Subcutaneous adipose tissue (tissue), 4 donors: ENCODE measurements around the gene EEFSEC. TPM values are rescaled to one million over a fixed set of nuclear protein-coding genes. Genes with fewer than 3 reads are reported as not detected.

ENCODE experiments used
- total RNA-seq, 4 donors: library from RNA; depleted of rRNA; stranded (reverse); fragments of >200 nt; gene quantifications; one replicate each; pipeline ENCODE4 v1.1.0, GENCODE V29; 2016
- TF ChIP-seq, protein P1 (sequence below): fragments of 450-650 bp; IDR thresholded peaks from one replicate; pipeline ENCODE4 v1.5.1; 2016; ENCODE audit warnings: low read depth, mild to moderate bottlenecking, control low read depth, antibody characterized with exemption, moderate library complexity

The EEFSEC gene
- total RNA-seq, 4 donors from 2014 or later: 13.7 to 26.9 (median 17.4) TPM

DNA sequence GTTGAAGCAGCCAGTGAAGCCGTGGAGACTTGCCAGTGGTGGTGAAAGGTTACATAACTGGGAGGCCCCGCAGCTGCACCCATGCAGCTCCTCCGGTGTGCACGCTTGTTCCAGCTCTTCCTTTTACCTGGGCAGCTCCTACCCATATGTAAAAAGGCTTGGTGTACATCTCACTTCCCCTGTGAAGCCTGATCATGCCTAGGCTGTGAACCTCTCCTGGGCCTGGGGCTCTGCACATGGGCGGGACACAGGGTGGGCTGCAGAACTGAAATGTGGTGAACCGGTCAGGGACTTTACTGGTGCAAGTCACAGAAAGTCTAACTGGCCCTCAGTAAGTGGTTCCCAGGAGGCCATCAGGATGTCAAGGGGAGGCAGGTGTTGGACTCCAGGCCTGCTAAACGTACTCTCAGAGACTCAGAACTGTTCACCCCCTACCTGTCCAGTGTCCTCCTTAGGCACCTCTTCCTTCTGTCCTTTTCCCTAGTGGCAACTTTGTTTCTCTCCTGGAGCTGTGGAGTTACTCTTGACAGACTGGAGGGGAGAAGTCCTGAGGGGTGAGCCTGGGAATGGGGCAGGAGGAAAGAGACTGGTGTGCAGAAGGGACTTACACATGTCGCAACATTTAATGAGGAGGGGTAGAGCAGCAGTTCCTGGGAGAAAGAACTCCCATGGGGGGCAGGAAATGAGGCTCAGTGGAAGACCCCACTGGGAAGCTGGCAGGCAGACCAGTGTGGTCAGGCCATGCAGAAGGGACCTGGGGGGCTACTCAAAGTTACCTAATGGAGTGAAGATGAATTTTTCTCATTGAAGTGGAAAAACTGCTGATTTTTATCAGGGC is 148.1 kb downstream of the EEFSEC start:
- TF ChIP-seq, protein P1, sequence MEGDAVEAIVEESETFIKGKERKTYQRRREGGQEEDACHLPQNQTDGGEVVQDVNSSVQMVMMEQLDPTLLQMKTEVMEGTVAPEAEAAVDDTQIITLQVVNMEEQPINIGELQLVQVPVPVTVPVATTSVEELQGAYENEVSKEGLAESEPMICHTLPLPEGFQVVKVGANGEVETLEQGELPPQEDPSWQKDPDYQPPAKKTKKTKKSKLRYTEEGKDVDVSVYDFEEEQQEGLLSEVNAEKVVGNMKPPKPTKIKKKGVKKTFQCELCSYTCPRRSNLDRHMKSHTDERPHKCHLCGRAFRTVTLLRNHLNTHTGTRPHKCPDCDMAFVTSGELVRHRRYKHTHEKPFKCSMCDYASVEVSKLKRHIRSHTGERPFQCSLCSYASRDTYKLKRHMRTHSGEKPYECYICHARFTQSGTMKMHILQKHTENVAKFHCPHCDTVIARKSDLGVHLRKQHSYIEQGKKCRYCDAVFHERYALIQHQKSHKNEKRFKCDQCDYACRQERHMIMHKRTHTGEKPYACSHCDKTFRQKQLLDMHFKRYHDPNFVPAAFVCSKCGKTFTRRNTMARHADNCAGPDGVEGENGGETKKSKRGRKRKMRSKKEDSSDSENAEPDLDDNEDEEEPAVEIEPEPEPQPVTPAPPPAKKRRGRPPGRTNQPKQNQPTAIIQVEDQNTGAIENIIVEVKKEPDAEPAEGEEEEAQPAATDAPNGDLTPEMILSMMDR: no peak

DNA sequence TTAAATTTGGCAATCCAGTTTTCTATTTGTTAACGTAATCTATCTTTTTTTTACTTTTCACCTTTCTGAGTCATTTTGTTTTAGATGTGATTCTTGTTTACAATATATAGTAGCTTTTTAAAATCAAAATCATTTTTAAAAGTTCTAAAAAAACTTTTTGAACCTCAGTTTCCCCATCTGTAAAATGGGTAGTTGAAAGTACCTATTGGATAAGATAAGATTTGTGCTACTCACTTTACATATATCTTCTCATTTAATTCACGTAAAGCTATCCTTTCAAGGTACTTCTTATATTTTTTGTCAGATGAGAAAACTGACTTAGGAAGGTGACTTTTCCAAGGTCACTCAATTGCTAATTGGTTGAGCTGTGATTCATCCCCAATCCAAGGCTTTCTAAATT is 153.2 kb downstream of the EEFSEC start:
- TF ChIP-seq, protein P1: no peak

DNA sequence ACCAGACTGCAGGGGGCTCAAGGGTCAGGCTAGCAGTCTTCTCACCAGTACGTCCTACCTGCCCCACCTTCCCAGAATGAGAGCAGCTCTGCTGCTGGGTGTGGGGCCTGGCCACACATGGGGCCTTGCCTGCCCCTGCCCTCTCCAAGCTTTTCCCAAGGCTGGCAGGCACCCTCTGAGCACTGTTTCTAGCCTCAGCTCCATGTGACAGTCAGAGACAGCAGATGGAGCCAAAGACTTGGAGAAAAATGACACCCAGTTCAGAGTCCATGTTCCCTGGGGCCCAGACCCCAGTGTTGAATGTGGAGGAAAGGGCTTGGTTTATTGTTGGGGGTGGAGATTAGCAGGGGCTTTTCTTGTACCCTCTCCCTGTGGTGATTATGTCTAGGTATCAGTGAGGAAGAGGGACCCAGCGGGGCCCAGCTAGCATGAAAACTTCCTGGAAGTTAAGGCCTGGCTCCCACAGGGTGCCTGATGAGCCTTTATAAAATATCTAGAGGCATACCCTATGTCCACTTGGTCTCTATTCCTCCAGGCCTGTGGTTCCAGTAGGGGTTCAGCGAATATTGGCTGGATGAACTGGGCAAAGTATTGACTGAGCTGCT is 153.8 kb downstream of the EEFSEC start:
- TF ChIP-seq, protein P1: no peak

DNA sequence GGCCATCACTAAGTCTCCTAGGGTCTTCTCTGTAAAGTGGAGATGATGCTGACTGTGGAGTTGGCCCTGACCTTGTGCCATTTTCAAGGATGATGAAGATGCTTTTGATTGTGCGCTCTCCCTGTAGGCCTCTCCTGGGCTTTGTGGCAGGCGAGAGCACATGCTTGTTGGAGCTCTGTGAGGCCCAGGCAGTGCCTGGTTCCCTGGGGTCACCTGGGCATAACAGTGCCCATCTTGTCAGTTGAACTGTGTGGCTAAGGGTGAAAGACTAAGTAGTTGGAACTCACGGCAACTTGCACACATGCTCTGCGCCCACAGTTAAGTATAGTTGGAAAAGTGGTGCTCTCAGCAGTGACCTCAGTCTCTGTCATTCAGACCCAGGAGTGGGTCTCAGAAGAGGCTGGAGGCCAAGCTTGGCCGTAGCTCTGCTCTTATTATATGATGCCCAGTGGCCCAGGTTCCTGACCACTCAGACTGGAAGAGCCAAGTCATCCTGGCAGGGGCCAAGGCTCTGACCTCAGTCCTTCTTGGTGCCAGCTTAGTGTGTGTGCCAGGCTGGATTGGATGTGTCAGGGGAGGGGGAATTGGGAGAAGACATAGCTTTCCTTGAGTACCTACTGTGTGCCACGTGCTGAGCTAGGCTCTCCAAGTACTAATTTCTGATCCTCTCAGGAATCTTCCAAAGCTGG is 154.6 kb downstream of the EEFSEC start:
- TF ChIP-seq, protein P1: no peak

DNA sequence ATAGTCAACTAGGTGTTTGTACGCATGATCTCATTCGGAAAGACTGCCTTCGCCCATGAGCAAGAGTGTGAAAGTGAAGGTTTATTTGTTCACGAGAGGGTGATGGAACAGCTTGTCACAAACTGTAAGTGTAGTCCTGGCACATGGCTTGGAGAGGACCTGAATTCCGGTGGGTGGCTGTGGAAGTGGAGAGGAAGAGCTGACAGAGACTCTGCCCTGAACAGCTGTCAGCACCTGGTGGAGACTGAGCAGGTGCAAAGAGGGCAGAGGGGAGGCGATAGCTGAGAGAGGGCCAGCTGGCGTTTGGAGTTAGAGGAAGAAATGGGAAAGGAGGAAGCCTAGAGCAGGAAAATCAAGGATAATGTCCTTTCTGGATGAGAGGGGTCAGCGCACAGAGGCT is 155.7 kb downstream of the EEFSEC start:
- TF ChIP-seq, protein P1: no peak

DNA sequence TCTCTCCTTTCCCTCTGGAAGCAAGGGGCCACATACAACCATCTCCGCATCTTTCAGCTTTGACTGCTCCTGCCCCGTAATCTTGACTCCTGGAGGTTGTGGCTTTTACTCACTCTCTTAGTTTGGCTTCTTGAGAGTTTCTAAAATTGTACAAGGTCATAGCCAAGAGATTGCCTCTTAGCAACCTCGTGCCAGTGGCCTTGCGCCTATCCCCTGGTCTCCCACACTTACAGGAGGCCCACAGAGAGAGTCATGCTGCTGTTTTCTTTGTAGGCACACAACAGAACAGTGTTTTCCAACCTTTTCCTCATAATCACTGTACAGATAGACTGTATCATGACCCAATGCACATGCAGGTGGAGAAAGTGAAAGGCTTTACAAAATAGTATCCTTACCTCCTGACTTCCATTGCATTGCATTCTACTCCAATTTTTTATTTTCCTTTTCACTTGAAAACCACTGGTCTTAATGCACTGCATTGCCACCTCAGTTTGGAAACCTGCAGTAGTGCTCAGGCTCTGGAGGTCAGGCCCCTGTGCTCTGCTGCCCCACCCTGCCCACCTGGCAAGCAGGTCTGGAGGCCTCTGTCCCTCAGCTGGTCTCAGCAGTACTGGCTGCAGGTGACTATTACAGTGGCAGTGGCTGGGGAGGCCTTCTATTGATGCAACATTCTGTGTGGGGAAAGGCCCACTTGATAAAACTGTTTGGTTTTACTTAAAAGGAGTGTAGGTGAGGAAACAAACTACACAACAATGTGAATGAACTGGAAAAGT is 157.2 kb downstream of the EEFSEC start:
- TF ChIP-seq, protein P1: no peak
